Activated naive CD8-positive, alpha-beta T cell (primary cell): ENCODE measurements around the gene KAT2A.
A peak's percentile ranks its signal among the peaks of the same experiment; 100 is the strongest.
"Not testable (repeated sequence)": the region's sequence is repeated elsewhere in the genome, so short reads cannot be mapped to it uniquely, and the experiment has no call there.

Experiments
- H3K27ac Mint-ChIP-seq: one replicate; pipeline ENCODE4 v1.8.0; 2021; ENCODE audit warnings: mixed read lengths
- H3K27me3 Mint-ChIP-seq: one replicate; pipeline ENCODE4 v1.8.0; 2021; ENCODE audit warnings: mixed read lengths
- H3K36me3 Mint-ChIP-seq: one replicate; pipeline ENCODE4 v1.8.0; 2021; ENCODE audit warnings: mixed read lengths
- H3K4me1 Mint-ChIP-seq: one replicate; pipeline ENCODE4 v1.8.0; 2021; ENCODE audit warnings: low read depth, mixed read lengths
- H3K4me3 Mint-ChIP-seq: one replicate; pipeline ENCODE4 v1.8.0; 2021; ENCODE audit warnings: mild to moderate bottlenecking, mixed read lengths
- H3K9me3 Mint-ChIP-seq: one replicate; pipeline ENCODE4 v1.8.0; 2021; ENCODE audit warnings: low read depth, mixed read lengths

Gene KAT2A

DNA sequence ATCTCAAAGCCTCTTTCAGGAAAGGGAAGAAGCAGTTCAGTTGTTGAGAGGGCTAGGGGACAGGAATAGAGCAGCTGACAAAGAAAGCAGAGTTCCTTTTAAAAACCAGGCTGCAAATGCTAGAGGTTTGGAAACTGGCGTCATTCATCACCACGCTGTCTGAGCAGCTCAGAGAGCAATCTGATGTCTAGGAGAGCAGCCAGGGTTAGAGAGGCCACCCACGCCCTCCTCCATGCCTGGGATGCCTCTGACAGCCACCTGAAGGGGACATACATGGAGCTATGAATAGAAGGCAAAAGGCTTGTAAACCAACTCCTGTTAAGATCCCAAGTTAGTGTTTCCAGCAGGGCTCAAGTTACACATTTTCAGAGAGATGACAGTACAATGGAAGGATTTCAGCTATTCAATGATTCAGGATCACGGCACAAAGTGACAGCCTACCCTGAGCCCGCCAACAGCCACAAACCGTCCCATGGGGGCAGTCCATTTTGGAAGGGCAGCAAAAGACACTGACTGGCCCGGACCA, 21.3 kb upstream of the KAT2A start:
- Mint-ChIP-seq H3K27ac (no peak overlapping the region), H3K36me3 (peaks cover 2% of the 10 kb centered on the region), H3K9me3 (no peaks in the 10 kb centered on the region), H3K4me3 (no peak overlapping the region), H3K27me3 (no peaks in the 10 kb centered on the region), H3K4me1 (peaks cover 38% of the 10 kb centered on the region)

DNA sequence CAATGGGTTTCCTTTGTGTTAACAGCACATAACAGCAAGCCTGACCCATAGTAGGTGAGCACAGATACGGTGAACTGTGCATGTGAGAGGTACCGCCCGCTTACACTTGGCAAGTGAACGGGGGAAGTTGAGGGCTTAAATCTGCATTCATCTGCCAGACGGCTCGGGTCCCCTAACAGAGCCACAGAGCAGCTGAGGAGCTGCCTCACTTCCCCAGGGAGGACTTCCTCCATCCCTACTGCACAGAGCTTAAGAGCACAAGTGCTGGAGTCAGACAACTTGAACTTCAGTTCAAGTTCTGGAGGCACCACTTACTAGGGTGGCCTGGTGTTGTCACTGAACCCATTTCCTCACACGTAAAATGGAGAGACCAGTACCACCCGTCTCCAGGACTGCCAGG, 20.2 kb upstream of the KAT2A start:
- peaks cover 35% of the 10 kb centered on the region for H3K4me1 Mint-ChIP-seq
- H3K9me3 Mint-ChIP-seq: no peaks in the 10 kb centered on the region
- no peak overlapping the region for H3K4me3 Mint-ChIP-seq
- no peaks in the 10 kb centered on the region for H3K27me3 Mint-ChIP-seq
- peaks cover 2% of the 10 kb centered on the region for H3K36me3 Mint-ChIP-seq
- no peak overlapping the region for H3K27ac Mint-ChIP-seq

DNA sequence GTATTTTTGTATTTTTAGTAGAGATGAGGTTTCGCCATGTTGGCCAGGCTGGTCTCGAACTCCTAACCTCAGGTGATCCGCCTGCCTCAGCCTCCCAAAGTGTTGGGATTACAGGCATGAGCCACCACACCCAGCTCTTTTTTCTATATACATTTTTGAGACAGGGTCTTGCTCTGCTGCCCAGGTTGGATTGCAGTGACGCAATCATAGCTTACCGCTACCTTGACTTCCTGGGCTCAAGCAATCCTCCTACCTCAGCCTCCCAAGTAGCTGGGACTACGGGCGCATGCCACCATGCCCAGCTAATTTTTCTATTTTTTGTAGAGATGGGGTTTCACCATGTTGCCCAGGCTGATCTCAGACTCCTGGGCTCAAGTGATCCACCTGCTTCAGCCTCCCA, 19.5 kb upstream of the KAT2A start:
- not testable (repeated sequence) for H3K36me3 Mint-ChIP-seq, H3K4me3 Mint-ChIP-seq, H3K9me3 Mint-ChIP-seq, H3K27me3 Mint-ChIP-seq, H3K27ac Mint-ChIP-seq
- peaks cover 37% of the 10 kb centered on the region for H3K4me1 Mint-ChIP-seq

DNA sequence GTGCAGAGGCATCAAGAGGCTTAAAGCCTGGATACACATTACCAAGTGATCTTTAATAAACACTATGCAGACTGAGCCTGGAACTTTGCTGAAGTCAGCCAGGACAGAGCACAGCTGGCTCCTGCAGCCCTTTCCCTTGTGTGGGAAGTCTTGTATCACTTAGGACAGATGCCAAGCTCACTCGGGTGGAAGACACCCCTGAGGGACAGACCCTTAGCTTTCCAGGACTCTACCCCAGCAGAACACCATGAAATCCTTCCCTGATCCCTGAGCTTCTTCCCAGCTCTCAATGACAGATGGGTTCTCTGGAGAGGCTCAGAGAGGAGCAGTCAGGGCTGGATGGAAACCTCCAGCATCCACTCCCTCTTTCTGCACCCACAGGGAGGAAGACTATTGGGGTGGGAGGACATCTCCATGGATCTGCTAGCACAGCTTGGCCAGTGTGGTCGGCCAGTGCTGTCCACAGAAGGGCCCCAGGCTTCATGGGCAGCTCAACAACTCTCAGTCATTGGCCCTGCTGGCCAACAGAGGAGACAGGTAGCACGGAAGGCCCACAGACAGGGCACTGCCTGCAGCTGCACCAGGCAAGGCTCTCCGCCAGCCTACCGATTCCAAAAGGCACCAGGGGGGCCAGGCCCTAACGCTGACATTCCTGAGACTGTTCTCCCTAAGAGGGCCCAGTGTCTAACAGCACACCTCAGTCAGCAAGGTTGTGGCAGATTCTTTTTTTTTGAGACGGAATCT, 17.8 kb upstream of the KAT2A start:
- H3K36me3 Mint-ChIP-seq: peaks cover 2% of the 10 kb centered on the region
- H3K27me3 Mint-ChIP-seq: no peaks in the 10 kb centered on the region
- H3K4me1 Mint-ChIP-seq: peaks cover 49% of the 10 kb centered on the region
- no peak overlapping the region for H3K4me3 Mint-ChIP-seq
- no peaks in the 10 kb centered on the region for H3K9me3 Mint-ChIP-seq
- H3K27ac Mint-ChIP-seq: no peak overlapping the region

DNA sequence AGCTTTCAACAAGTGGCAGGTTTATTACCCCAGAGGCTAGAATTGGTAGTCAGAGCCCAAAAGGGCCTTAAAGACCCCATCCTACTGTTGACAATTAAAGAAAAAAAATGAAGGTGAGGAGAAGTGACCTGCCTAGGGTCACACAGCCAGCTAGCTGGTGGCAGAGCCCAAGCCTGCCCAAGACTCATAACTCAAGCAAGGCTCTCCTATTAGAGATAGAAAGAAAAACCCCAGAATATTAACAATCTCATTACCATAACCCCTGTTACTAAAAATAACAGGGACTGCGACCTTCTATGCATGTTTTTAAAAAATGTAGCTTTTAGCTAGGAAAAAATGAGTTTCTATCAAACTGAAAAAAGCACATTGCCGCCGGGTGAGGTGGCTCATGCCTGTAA, 15.5 kb upstream of the KAT2A start:
- H3K9me3 Mint-ChIP-seq: no peaks in the 10 kb centered on the region
- H3K36me3 Mint-ChIP-seq: peaks cover 2% of the 10 kb centered on the region
- no peak overlapping the region for H3K4me3 Mint-ChIP-seq
- H3K4me1 Mint-ChIP-seq: peaks cover 57% of the 10 kb centered on the region
- H3K27ac Mint-ChIP-seq: peak overlapping the region; percentile 28
- H3K27me3 Mint-ChIP-seq: no peaks in the 10 kb centered on the region

DNA sequence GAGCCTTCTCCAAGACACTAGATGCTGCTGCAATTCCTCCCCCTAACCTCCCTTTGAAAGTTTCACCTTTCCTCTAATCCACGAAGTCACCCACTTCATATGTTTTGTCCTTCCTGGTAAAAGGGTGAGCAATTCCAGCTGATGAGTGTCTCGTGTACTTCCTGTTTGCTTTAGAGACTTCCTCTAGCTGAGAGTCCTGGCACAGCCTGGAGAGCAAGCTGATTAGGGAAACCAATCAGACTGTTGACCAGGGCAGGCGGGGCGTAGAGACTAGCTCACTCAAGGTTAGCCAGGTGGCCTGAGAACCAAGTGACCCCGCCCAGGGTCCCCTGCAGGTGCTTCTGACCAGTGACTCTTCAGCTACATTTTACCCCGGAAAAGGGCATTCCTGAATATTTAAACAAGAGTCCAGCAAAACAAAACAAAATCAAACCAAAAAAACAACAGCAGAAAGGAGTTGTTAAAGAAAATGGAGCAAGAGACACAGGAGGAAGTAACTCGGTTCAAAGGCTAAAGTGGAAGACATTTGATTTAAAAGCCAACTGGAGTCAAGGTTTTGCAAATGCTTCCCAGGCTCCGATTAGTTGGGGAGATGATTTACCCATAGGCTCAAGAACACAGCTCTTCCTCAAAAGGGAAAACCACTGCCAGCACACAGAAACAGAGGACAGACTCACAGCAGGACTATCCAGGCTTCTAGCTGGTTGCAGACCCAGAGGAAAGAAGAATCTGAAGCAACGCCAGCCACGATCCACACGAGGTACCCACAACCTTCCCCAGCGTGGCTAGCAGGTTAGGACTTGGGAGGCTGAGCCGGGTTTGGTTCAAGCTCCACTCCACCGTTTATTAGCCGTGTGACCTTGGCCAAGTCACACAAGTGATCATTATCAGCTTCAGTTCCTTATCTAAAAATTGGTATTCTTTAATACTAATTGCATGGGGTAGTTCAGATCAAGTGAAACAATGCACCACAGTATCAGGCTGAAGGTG, 14.8 kb upstream of the KAT2A start:
- peaks cover under 1% of the 10 kb centered on the region for H3K36me3 Mint-ChIP-seq
- peak overlapping the region; percentile 34 for H3K27ac Mint-ChIP-seq
- no peaks in the 10 kb centered on the region for H3K9me3 Mint-ChIP-seq
- H3K4me1 Mint-ChIP-seq: peaks cover 55% of the 10 kb centered on the region
- no peaks in the 10 kb centered on the region for H3K27me3 Mint-ChIP-seq
- H3K4me3 Mint-ChIP-seq: no peak overlapping the region

DNA sequence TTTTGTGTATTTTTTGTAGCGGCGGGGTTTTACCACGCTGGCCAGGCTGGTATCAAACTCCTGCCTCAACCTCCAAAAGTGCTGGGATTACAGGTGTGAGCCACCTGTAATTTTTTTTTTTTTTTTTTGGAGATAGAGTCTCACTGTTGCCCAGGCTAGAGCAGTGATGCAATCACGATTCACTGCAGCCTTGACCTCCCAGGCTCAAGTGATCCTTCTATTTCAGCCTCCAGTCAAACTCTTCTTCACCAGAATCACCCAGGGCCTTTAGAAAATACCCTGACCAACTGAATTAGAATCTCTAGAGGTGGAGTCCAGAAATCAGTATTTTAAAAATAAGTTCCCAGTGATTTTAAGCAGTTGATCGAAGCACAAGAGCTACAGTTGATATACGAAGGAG, 14.0 kb upstream of the KAT2A start:
- H3K27ac Mint-ChIP-seq: peak overlapping the region; percentile 34
- no peak overlapping the region for H3K4me3 Mint-ChIP-seq
- H3K4me1 Mint-ChIP-seq: peaks cover 58% of the 10 kb centered on the region
- H3K27me3 Mint-ChIP-seq: no peaks in the 10 kb centered on the region
- no peaks in the 10 kb centered on the region for H3K9me3 Mint-ChIP-seq
- H3K36me3 Mint-ChIP-seq: no peaks in the 10 kb centered on the region

DNA sequence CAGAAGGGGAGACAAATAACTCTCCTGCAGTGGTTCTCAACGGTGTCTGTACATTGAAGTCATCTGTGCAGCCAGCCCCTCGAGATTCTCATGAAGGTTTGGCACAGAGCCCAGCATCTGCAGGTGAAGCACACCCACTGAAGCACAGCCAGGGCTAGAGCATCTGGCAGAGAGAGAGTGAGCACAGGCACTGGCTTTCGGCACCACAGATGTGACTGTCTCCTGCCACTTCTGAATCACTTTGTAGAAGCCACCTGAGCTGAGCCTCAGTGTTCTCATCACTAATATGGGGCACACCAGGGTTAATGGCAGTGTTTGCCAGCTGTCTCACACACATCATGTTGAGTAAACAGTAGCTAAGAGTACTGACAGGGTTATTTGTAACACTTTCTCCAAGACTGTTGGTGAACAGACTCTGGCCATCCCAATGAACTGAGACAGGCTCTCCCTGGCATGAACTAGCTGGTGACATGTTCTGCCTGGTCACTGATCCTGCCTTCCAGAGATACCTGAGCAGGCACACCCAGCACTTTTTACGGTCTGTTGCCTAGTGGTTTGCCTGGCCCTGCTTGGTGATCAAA, 12.4 kb upstream of the KAT2A start:
- no peaks in the 10 kb centered on the region for H3K9me3 Mint-ChIP-seq
- H3K4me1 Mint-ChIP-seq: peaks cover 56% of the 10 kb centered on the region
- H3K36me3 Mint-ChIP-seq: no peaks in the 10 kb centered on the region
- peak overlapping the region; percentile 82 for H3K27ac Mint-ChIP-seq
- no peaks in the 10 kb centered on the region for H3K27me3 Mint-ChIP-seq
- H3K4me3 Mint-ChIP-seq: peak overlapping the region; percentile 24

DNA sequence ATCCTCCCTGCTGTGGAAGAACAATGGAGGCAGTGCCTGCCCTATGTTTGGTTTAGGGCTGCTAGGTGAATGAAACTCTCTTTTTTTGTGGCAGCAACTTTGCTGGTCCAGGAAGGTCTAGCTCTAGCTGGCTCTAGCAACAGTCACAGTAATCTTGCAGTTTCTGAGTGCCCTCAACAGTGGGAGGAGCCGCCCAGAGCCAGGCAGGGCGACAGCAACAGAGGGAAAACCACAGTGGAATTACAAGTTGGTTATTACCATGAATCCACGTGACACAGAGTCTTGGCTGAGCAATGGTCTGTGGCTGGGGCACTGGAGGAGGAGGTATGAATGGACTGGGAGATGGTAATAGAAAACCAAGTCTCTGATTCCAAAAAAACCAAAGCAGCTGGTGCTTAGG, 11.8 kb upstream of the KAT2A start:
- Mint-ChIP-seq H3K27me3 (no peaks in the 10 kb centered on the region), H3K9me3 (no peaks in the 10 kb centered on the region), H3K36me3 (peaks cover 2% of the 10 kb centered on the region), H3K4me3 (peak overlapping the region; percentile 46), H3K4me1 (peaks cover 52% of the 10 kb centered on the region), H3K27ac (peak overlapping the region; percentile 82)

DNA sequence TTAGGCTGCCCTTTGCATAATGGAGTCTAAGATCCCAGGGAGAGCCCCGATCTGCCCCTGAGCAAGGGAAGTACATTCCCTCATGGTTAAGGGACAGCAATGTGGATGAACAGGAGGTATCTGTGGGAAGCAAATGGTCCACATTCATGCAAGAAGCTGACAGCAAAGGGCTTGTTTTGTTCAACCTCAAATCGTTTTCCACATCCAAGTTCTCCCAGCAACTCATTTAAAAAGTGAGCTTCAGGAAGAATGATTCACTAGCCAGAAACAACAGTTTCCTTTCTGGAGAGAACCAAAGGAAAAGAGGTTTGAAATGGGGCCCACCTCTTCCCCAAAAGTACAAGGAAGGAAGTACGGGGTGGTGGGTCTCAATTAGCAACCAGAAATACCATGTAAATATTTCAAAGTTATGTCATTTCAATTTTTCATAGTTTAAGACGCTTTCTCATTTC, 10.8 kb upstream of the KAT2A start:
- H3K4me1 Mint-ChIP-seq: peaks cover 51% of the 10 kb centered on the region
- no peaks in the 10 kb centered on the region for H3K27me3 Mint-ChIP-seq
- no peak overlapping the region for H3K27ac Mint-ChIP-seq
- no peaks in the 10 kb centered on the region for H3K9me3 Mint-ChIP-seq
- H3K36me3 Mint-ChIP-seq: peaks cover 4% of the 10 kb centered on the region
- no peak overlapping the region for H3K4me3 Mint-ChIP-seq

DNA sequence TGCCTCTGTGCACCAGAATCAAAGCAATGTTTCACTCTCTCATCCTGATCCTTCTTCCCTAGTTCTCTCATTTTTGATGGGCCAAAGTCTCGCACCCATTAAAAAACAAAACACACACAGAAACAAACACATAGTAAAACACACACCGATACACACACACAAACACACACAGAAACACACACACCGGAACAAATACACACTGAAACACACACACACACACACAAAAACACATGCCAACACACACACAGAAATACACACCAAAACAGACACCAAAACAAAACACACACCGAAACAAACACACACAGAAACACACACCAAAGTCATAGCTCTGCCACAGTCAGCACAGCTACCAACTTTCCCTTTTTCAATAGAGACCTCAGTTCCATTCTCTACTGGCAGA, 10.1 kb upstream of the KAT2A start:
- Mint-ChIP-seq H3K36me3 (peaks cover 5% of the 10 kb centered on the region), H3K27ac (peak overlapping the region; percentile 87), H3K4me1 (peaks cover 45% of the 10 kb centered on the region), H3K4me3 (no peak overlapping the region), H3K27me3 (no peaks in the 10 kb centered on the region), H3K9me3 (no peaks in the 10 kb centered on the region)

DNA sequence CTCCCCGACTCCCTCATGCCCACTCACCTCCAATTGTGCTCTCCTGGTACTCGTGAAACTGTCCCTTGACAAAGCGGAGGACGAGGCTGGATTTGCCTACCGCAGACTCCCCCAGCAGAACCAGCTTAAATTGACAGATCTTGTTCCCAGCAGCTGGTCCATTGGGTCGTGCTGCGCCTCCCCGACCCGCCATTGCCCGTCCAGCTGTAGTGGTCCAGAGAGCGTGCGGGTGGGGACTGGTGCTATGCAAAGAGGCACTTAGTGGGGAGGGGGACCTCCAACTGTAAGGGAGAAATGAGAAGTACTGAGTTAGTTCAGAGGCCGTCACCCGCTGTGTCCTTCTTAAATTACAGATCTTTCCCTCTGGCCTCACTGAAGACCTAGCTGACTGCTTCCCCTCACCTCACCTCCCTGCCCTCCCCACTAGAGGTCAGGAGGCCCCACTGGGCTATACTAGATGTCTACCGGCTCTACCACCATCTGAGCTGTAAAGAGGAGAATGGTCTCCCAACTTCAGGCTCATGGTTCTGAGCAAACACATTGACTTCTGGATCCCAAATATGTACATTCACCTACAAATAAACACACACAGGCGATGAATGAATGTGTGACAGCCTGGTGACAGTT, 9.3 kb upstream of the KAT2A start:
- Mint-ChIP-seq H3K4me3 (no peak overlapping the region), H3K4me1 (peaks cover 40% of the 10 kb centered on the region), H3K27me3 (no peaks in the 10 kb centered on the region), H3K27ac (peak overlapping the region; percentile 85), H3K9me3 (no peaks in the 10 kb centered on the region), H3K36me3 (peaks cover 5% of the 10 kb centered on the region)

DNA sequence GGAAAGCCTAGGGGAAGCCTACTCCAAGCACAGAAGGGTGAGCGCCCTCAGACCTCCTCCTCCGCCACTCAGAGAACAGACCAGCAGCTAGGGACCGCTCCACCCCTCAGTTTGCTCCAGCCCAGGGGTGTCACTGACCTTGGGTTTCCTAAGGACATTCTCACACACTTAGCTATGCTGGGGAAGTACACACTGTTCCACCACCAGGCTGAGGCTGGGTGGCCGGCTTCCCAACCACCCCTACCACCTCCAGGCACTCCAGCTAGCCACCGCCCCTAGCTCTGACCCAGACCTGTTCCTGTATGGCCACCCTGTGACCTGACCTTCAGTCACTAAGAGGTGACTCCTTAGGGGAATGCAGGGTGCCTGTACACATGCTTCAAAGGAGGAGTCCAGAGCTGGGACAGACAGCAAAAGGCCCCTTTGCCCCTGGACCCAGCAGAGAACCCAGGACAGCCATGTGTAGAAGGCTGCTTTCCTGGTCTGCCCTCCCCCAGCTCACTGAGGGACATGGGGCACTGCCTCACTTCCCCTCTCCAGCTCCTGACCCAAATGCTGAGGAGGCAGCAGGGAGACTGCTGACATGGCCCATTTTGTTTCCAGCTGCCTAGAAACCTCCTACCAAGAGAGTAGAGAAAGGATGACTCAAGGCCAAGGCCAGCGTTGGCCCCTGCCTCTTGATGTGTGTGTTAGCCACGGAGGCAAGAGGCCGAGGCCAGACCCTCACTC, 8.1 kb upstream of the KAT2A start:
- Mint-ChIP-seq H3K27ac (no peak overlapping the region), H3K4me3 (no peak overlapping the region), H3K36me3 (peaks cover 5% of the 10 kb centered on the region), H3K27me3 (no peaks in the 10 kb centered on the region), H3K4me1 (peaks cover 32% of the 10 kb centered on the region), H3K9me3 (no peaks in the 10 kb centered on the region)

DNA sequence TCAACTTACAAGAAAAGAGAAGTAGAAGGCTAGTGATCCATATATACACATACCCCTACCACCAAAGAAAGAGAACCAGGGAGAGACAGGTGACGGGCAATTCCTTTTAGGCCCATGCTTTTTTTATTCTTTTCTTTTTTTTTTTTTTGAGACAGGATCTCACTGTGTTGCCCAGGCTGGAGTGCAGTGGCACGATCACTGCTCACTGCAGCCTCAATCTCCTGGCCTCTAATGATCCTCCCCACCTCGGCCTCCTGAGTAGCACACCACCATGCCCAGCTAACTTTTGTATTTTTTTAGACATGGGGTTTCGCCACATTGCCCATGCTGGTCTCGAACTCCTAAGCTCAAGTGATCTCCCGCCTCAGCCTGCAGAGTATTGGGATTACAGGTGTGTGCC, 6.2 kb upstream of the KAT2A start:
- no peaks in the 10 kb centered on the region for H3K27me3 Mint-ChIP-seq
- no peaks in the 10 kb centered on the region for H3K9me3 Mint-ChIP-seq
- no peak overlapping the region for H3K4me3 Mint-ChIP-seq
- H3K36me3 Mint-ChIP-seq: peaks cover 5% of the 10 kb centered on the region
- no peak overlapping the region for H3K27ac Mint-ChIP-seq
- peaks cover 15% of the 10 kb centered on the region for H3K4me1 Mint-ChIP-seq
